PFSK-1 (cell line): ENCODE measurements around the gene GMDS.

ENCODE experiments used
- FOXP2 ChIP-seq: optimal IDR thresholded peaks from 2 replicates; pipeline ENCODE3; 2011; ENCODE audit warnings: borderline replicate concordance, control low read depth, inconsistent platforms; ENCODE audit not compliant: insufficient read depth; ENCODE audit errors: extremely low read length, extremely low read depth
- POLR2AphosphoS5 ChIP-seq: IDR thresholded peaks from 2 replicates; pipeline ENCODE4 v1.6.1; 2012; ENCODE audit warnings: low read depth, mild to moderate bottlenecking, control low read depth, low read length, moderate library complexity
- REST ChIP-seq, 2 experiments: IDR thresholded peaks; 2 replicates each; pipeline versions ENCODE4 v1.6.1 to v1.8.0; 2011 to 2012; ENCODE audit warnings: low read depth in 2 of 2, low read length in 2 of 2, control low read depth in 1 of 2, inconsistent platforms in 1 of 2, mild to moderate bottlenecking in 1 of 2, moderate library complexity in 1 of 2; ENCODE audit not compliant: insufficient read depth in 1 of 2
- SIN3A ChIP-seq: IDR thresholded peaks from 2 replicates; pipeline ENCODE4 v1.6.1; 2012; ENCODE audit warnings: mild to moderate bottlenecking, low read length, moderate library complexity, borderline replicate concordance; ENCODE audit not compliant: insufficient read depth
- TAF1 ChIP-seq: IDR thresholded peaks from 2 replicates; pipeline ENCODE4 v1.6.1; 2012; ENCODE audit warnings: low read length, control low read depth, borderline replicate concordance; ENCODE audit not compliant: insufficient read depth

GRCh38 chr6:2147261-2147660, 98.1 kb downstream of the GMDS start:
- TF ChIP-seq POLR2AphosphoS5, result no peak
- TF ChIP-seq REST (IDR thresholded peaks at IDR 0.05; ENCODE audit: insufficient read depth in 1 of 2, low read depth in 2 of 2, low read length in 2 of 2), result no peak
- no peak for TF ChIP-seq TAF1
- TF ChIP-seq FOXP2, result no peak
- TF ChIP-seq SIN3A, result no peak
